Measurements from ENCODE around the gene WDR31.

WDR31 gene

DNA sequence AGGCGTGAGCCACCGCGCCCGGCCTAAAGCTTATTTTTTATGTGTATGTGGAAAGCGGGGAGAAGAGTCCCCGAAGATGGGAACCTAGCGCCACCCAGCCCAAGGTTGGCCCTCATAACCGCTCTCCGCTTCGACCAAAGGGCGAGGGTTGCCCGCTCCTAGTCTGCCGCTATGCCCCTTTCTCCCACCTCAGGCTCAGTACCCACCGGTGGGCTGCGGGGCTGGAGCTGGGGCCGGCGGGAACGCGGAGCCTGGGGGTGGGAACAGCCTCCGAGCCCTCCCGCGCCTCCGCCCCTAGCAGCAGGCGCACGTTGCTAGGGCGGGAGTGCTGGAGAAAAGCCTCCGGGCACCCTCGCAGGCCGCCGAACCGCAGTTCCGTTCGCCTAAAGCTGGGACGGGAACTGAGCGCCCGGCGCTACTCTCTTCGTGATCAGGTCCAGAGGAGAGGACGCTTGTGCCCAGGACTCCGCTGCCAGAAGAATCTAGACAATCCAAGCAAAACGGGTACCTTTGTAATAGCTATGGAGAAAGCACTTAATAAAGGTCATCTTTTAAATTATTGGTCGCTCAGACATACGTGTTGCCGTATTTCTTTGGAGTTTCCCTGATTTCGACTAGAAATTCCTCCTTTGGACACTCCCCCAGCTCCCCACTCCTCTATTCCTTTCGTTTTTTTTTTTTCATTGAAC, at the start of gene WDR31:
Gene WDR31, minus strand, starts transcription at position 265 of the 689 bp plus-strand sequence. CDS start 8,253 bp downstream, outside the sequence.
- TF ChIP-seq GATA2 (IDR thresholded peaks at IDR 0.05; ENCODE audit: low read depth, low read length) (no peak), GATA3 (IDR thresholded peaks at IDR 0.05; ENCODE audit: low read depth, low read length) (no peak)

DNA sequence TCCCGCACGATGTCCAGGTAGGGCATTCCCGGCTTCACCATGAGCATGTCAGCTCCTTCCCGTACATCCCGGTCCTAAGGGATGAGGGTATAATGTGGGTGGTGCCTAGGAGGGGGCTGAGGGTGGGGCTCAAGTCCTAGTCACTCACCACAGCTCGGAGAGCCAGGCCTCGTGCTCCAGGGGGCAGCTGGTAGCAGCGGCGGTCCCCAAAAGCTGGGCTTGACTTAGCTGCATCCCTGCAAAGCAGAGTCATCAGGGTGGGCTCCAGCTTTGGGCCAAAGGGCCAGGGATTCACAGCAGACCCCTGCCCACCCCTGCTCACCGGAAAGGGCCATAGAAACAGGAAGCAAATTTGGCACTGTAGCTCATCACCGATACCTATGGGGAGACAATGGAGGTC, 49.4 kb upstream of the WDR31 start:
- no peak for TF ChIP-seq GATA2 (IDR thresholded peaks at IDR 0.05; ENCODE audit: low read depth, low read length)
- TF ChIP-seq GATA3 (IDR thresholded peaks at IDR 0.05; ENCODE audit: low read depth, low read length): no peak

DNA sequence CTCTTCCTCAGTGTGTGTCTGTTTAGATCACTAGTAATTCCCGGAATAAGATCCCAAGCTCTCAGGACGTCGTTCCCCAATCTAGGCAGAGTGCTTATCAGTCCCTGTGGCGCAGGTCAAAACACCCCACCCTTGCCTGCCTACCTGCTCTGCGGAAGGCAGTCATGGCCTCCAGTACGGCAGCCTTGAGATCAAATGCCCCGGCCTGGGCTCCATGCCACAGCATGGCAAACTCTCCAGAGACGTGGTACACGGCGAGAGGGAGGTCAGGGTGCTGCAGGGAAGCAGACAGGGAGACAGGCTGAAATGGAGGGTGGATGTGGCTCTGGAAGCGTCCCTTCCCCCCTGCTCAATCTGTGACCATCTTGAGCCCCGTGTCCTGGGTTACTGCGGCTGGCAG, 48.8 kb upstream of the WDR31 start:
- no peak for TF ChIP-seq GATA2 (IDR thresholded peaks at IDR 0.05; ENCODE audit: low read depth, low read length)
- no peak for TF ChIP-seq GATA3 (IDR thresholded peaks at IDR 0.05; ENCODE audit: low read depth, low read length)

DNA sequence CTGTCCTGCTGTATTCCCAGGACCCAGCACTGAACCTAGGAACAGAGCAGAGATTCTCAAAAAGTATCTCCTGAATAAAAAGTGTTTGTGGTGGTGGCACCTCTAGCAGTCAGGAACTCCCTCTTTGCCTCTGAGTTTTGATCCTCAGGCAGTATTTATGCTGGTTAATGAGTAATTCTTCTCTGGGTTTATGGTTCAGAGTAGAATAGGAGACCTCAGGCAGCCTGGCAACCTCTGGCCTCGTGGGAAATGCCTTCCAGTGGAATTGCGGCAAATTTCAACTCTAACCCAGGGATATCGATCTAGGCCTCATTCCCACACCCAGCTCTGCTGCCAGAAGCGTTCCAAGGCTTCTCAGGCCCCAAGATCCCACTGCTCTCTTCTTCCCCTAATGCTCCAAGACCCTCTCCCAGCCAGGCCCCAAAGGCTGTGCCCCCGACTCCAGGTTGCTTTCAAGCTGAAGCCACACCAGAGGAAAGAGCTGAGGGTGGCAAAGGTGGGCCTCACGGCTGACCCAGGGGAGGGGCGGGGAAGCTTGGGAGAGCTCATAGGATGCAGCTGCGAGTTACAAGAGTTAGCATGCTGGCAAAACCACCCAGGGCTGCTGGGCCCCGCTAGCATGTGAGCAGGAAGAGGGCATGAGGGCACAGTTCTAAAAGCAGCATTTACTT, 47.6 kb upstream of the WDR31 start:
- no peak for TF ChIP-seq GATA2 (IDR thresholded peaks at IDR 0.05; ENCODE audit: low read depth, low read length)
- no peak for TF ChIP-seq GATA3 (IDR thresholded peaks at IDR 0.05; ENCODE audit: low read depth, low read length)

DNA sequence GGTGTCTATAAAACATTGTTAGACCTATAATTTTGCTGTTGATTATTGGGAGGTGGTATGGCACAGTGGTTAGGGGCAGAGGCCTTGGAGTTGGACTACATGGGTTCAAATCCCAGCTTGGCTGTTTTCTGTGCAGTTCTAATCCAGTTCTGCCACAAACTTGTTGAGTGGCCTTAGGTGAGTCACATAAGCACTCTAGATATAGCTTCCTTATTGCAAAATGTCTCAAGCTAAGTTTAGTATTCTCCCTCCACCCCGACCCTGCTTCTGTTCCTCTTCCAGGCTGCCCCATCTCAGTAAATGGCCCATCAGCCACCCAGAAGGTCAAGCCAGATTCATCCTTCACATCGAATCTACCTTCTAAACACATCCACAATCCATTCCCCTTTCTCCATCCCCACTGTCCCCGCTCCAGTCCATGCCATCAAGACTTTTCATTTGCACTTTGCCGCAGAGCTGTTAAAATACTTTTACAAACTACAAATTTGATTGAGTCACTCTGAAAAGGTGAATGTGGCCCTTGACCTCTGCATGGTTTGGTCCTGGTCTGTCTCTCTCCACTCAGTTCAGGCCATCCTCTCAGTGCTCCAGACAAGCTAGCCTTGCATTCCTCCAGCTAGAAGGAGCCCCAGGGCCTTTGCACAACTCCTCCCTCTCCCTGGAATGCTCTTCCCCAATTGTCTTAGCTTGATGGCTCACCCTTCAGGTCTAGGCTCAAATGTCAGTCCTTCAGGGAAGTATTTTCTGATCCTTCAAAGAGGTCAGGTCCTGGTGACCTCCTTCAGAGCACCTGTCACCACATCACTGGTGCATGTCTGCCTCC, 46.7 kb upstream of the WDR31 start:
- no peak for TF ChIP-seq GATA2 (IDR thresholded peaks at IDR 0.05; ENCODE audit: low read depth, low read length)
- TF ChIP-seq GATA3 (IDR thresholded peaks at IDR 0.05; ENCODE audit: low read depth, low read length): no peak

DNA sequence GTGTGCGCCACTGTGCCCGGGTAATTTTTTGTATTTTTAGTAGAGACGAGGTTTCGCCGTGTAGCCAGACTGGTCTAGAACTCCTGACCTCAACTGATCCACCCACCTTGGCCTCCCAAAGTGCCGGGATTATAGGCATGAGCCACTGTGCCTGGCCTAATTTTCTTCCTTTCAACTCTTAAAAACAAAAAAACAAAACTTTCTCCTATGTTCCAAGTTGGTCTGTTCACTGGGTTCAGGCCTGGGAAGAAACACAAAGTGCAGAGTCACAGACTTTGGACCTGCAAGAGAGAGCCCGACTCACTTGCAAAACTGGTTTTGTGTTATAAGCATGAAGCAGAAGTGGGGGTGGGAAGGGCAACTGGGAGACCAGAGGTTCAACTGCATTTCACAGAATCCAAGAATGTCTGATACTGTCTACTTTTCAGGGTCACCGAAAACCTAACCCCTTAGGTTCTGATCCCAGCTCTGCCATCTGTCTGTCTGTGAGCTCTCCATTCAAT, 41.9 kb upstream of the WDR31 start:
- TF ChIP-seq GATA3 (IDR thresholded peaks at IDR 0.05; ENCODE audit: low read depth, low read length) (no peak), GATA2 (IDR thresholded peaks at IDR 0.05; ENCODE audit: low read depth, low read length) (no peak)

DNA sequence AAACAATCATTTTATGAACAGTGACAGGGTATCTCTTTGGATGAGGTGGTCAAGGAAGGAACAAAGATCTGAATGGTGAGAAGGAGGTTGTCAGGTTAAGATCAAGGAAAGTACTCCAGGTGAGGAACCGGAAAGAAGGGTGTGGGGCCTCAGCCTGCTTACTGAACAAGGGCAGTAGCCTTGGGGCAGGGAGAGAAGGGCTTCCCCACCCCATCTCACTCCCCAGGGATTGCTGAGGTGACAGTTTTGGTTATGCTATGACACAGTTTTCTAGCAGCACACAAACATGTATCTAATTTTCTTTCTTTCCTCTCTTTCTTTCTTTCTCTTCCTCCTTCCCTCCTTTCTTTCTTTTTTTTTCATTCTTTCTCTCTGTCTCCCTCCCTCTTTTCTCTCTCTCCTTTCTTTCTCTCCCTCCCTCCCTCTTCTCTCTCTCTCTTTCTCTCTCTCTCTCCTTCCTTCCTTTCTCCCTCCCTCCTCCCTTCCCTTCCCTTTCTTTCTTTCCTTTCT, 40.8 kb upstream of the WDR31 start:
- TF ChIP-seq GATA2 (IDR thresholded peaks at IDR 0.05; ENCODE audit: low read depth, low read length) (no peak), GATA3 (IDR thresholded peaks at IDR 0.05; ENCODE audit: low read depth, low read length) (no peak)

DNA sequence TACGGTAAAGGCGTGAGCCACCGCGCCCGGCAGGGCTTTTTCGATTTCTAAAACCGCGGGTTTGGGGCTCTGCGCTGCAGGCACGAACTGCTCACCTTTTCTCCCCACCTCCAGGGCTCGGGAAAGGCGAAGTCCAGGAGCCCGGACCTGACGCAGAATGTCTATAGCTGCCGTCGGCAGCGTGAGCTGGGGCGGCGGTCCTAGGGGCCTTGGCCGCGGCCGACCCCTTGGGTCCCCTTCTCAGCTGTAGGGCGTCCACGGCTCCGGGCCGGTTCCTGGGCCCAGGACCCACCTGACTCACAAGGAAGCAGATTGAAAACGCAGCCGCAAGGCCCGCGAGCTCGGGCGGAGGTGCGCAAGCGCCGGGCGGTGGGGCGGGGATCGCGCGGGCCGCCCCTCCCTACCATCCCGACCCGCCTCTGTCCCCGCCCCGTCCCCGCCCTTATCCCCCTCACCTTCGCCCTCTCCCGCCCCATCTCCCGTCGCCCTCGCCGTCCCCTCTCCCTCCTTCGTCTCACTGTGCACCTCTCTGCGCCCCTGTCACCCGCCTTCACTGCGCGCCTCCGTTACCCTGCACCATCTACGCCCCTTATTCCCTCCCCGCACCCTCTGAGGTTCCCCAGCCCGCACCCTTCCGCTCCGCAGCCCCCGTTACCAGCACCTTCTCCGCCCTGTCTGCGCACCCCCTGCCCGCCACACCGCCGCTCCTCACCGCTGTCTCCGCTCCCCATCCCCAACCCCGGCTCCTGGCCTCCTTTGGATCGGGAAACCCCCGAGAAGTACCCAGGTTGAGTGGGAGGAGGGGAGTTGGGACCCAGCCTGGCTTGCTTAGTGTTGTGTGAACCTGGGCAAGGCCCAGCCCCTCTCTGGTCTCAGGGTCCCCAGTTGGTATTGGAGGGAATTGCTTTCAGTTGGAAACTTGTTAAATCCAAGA, 36.8 kb upstream of the WDR31 start, which contains the start of gene HDHD3:
Gene HDHD3, minus strand, starts transcription at position 353 of the 934 bp plus-strand sequence. CDS start 2,632 bp downstream, outside the sequence.
- TF ChIP-seq GATA2 (IDR thresholded peaks at IDR 0.05; ENCODE audit: low read depth, low read length): no peak
- TF ChIP-seq GATA3 (IDR thresholded peaks at IDR 0.05; ENCODE audit: low read depth, low read length): no peak

DNA sequence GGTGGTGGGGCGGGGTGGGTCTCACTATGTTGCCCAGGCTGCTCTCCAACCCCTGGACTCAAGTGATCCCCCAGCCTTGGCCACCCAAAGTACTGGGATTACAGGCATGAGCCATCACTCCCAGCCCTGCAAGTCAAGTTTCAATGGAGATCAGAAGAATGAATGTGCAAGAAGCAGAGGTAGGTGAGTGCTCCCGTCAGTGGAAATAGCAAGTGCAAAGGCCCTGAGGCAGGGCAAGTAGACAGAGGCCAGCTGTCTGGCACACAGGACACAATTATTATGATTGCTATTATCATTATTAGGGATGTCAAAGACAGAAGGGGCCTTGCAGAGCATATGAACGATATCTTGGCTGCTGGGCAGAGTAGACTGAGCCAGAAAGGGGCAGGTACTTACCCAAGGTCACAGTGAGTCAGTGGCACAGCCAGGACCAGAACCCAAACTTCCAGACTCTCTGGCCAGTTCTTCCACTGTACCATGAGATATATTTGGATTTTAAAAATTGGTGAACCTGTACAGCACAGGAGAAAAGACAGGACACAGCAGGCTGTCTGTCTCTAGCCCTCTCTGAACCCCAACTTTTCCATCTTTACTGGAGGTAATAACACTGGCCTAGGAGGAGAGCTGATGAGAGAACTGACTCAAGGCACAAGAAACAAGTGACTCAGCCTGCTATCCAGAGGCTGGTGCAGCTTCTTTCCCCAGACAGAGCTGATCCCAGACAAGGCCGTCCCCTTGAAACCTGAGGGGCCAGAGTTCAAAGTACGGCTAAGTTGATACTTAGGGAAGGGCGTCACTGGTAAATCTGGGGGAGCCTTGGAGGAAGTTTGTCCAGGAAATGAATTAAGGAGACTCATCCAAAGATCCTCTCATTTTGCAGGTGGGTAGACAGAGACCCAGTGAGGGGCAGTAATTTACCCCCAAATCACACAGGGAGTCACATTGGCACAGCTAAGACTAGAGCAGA, 35.3 kb upstream of the WDR31 start:
- TF ChIP-seq GATA3 (IDR thresholded peaks at IDR 0.05; ENCODE audit: low read depth, low read length) (no peak), GATA2 (IDR thresholded peaks at IDR 0.05; ENCODE audit: low read depth, low read length) (no peak)

DNA sequence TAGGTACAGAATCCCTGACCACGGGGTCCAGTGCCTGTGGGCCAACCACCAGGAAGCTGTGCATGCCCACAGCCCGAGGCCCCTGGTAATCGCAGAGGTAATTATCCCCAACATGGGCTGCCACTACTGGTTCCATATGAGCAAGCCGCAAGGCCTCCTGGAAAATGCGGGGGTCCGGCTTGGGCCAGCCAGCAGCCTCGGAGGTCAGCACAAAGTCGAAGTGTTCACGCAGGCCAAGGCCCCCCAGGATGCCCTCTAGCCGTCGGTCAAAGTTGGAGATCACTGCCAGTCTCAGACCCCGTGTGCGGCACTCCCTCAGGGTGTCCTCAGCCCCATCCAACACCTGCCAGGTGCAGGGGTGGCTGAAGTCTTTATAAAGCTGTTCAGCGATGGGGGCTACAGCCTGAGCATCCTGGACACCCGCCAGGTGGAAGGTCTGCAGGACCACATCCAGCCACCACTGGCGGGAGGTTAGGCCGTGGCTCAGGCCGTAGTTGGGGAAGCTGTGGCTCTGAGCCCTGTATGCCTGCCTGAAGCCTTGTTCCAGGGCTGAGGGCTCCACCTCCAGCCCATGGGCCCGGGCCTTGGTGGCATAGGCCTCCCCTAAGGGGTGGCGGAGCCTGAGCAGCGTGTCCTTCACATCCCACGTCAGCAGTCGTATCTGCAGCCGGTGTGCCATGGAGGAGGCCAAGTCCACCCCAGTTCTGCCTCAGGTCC, 33.8 kb upstream of the WDR31 start:
- TF ChIP-seq GATA2 (IDR thresholded peaks at IDR 0.05; ENCODE audit: low read depth, low read length): no peak
- TF ChIP-seq GATA3 (IDR thresholded peaks at IDR 0.05; ENCODE audit: low read depth, low read length): no peak

DNA sequence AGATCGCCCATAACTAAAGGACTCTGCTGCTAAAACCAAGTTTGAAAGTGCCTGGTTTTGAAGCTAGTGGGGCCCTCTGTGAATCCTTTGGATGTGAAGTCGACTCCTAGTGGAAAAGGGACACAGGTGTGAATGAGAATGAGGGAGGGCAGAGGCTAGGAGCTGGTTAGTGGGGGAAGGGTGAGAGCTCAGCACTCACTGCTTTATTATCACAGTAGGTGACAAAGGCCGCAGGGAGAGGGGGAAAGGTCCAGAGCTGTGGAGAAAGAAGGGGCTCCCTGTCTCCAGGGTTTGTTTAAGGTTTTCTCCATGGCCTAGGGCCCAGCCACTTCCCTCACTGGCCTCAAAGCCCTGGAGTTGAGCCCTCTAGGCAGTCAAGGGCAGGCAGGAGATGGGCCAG, 33.2 kb upstream of the WDR31 start:
- TF ChIP-seq GATA3 (IDR thresholded peaks at IDR 0.05; ENCODE audit: low read depth, low read length): no peak
- no peak for TF ChIP-seq GATA2 (IDR thresholded peaks at IDR 0.05; ENCODE audit: low read depth, low read length)
